Measurements from ENCODE around the gene CRMP1. TPM values are rescaled to one million over a fixed set of nuclear protein-coding genes. Genes with fewer than 3 reads are reported as not detected.

CRMP1 gene
- total RNA-seq, 2 donors from 2014 or later, result 1.8 TPM; not detected in 1

DNA sequence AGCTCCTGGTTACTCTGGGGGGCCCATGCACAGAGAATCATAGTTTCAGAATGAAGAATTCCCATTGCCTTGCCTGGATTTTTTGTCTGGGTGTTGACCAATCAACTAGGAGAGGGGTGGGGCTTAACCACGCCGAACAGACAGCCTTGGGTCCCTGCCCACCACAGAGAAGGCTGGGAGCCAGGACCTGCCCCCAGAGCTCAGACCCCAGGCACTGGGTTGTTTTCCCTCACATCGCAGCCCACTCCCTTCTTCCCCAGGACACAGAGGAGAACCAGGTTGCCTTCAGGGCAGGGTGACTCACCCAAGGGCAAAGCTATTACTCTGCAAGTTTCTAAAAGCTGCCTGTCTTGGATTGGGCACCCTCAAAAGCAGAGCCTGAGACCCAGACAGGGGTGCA, 23.3 kb upstream of the CRMP1 start:
- Histone ChIP-seq H3K36me3 (no peaks in the 10 kb centered on the region), H3K9me3 (no peaks in the 10 kb centered on the region), H3K27ac (no peak overlapping the region), H3K4me1 (ENCODE audit: control insufficient read depth in 1 of 2, low read depth in 2 of 2) (no peaks in the 10 kb centered on the region), H3K4me3 (no peak overlapping the region), H3K27me3 (replicated peaks; ENCODE audit: insufficient read depth) (no peaks in the 10 kb centered on the region)
- ATAC-seq (ENCODE audit: insufficient number of reproducible peaks, low FRiP score, low read depth), result no peak
- no peak for DNase-seq (ENCODE audit: low spot score)
- TF ChIP-seq, protein P1, sequence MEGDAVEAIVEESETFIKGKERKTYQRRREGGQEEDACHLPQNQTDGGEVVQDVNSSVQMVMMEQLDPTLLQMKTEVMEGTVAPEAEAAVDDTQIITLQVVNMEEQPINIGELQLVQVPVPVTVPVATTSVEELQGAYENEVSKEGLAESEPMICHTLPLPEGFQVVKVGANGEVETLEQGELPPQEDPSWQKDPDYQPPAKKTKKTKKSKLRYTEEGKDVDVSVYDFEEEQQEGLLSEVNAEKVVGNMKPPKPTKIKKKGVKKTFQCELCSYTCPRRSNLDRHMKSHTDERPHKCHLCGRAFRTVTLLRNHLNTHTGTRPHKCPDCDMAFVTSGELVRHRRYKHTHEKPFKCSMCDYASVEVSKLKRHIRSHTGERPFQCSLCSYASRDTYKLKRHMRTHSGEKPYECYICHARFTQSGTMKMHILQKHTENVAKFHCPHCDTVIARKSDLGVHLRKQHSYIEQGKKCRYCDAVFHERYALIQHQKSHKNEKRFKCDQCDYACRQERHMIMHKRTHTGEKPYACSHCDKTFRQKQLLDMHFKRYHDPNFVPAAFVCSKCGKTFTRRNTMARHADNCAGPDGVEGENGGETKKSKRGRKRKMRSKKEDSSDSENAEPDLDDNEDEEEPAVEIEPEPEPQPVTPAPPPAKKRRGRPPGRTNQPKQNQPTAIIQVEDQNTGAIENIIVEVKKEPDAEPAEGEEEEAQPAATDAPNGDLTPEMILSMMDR (IDR thresholded peaks at IDR 0.05), result no peak

DNA sequence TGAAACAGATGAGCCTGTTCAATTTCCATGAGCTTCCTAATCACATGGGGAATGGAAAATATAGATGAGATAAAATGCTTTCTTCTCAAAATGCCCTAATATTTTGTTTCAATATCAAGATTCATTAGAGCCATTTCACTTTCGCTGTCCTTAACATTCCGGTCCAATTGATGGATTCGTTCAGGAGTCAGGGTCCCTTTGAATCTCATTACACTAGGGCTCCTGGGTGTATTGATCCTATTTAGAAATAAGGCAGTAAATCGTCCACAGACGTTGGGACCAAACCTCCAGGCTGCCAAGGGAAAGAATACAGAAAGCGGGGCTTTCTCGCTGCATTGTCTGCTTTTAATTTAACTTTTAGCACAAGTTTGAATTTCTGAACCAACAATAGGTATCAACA, 20.6 kb upstream of the CRMP1 start:
- Histone ChIP-seq H3K27me3 (replicated peaks; ENCODE audit: insufficient read depth) (no peaks in the 10 kb centered on the region), H3K4me3 (no peak overlapping the region), H3K27ac (no peak overlapping the region), H3K9me3 (no peaks in the 10 kb centered on the region), H3K36me3 (no peaks in the 10 kb centered on the region), H3K4me1 (ENCODE audit: control insufficient read depth in 1 of 2, low read depth in 2 of 2) (no peaks in the 10 kb centered on the region)
- DNase-seq (ENCODE audit: low spot score) (no peak), ATAC-seq (ENCODE audit: insufficient number of reproducible peaks, low FRiP score, low read depth) (no peak)
- TF ChIP-seq, protein P1 (IDR thresholded peaks at IDR 0.05), result no peak

DNA sequence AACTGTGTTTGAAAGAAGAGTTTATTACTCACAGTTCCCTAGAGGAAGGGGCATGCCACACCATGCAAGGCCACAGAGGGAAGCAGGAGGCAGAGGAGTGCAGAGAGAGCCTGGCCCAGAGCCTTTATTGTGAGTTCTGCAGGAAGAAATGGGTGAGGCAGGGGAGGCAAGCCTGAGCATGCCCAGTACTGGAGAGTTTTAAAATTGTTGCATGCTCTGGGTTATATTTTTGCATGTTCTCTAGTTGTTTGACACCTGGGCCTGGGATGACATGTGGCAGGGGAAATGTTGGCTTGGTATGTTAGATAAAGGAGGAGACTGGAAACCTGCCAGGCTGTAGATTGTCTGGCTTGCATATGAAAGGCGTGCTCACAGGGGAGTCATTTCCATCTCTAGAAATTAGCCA, 19.7 kb upstream of the CRMP1 start:
- H3K9me3 ChIP-seq, result no peaks in the 10 kb centered on the region
- H3K4me3 ChIP-seq, result no peak overlapping the region
- no peaks in the 10 kb centered on the region for H3K36me3 ChIP-seq
- DNase-seq (ENCODE audit: low spot score) (no peak), ATAC-seq (ENCODE audit: insufficient number of reproducible peaks, low FRiP score, low read depth) (no peak)
- no peaks in the 10 kb centered on the region for H3K27me3 ChIP-seq (replicated peaks; ENCODE audit: insufficient read depth)
- TF ChIP-seq, protein P1 (IDR thresholded peaks at IDR 0.05), result no peak
- no peak overlapping the region for H3K27ac ChIP-seq
- H3K4me1 ChIP-seq (ENCODE audit: control insufficient read depth in 1 of 2, low read depth in 2 of 2), result no peaks in the 10 kb centered on the region

DNA sequence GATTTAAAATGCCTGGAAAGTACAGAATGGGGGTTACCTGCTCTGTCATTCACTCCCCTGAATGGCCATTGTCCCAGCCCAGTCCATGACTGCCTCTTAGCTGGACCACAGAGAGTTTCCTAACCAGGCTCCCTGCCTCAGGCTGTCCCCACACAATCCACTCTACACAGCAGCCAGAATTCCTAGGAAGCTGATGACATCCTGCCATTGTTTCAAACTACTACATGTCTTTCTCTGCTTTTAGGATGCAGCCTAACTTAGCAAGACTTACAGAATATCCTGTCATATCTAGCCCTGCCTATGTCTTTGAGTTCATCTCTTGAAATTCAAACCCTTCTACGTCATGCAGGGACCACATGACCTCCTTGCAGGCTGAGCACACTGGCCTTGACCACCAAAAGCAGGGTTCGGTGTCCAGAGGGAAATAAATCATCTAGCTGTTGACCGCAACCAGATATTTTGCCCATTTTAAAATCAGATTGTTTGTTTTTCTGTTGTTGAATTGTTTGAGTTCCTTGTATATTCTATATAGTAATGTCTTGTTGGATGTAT, 16.1 kb upstream of the CRMP1 start:
- no peak for DNase-seq (ENCODE audit: low spot score)
- no peaks in the 10 kb centered on the region for H3K9me3 ChIP-seq
- no peaks in the 10 kb centered on the region for H3K4me1 ChIP-seq (ENCODE audit: control insufficient read depth in 1 of 2, low read depth in 2 of 2)
- ATAC-seq (ENCODE audit: insufficient number of reproducible peaks, low FRiP score, low read depth), result no peak
- no peak overlapping the region for H3K27ac ChIP-seq
- TF ChIP-seq, protein P1 (IDR thresholded peaks at IDR 0.05), result no peak
- no peaks in the 10 kb centered on the region for H3K36me3 ChIP-seq
- H3K4me3 ChIP-seq, result no peak overlapping the region
- H3K27me3 ChIP-seq (replicated peaks; ENCODE audit: insufficient read depth), result no peaks in the 10 kb centered on the region

DNA sequence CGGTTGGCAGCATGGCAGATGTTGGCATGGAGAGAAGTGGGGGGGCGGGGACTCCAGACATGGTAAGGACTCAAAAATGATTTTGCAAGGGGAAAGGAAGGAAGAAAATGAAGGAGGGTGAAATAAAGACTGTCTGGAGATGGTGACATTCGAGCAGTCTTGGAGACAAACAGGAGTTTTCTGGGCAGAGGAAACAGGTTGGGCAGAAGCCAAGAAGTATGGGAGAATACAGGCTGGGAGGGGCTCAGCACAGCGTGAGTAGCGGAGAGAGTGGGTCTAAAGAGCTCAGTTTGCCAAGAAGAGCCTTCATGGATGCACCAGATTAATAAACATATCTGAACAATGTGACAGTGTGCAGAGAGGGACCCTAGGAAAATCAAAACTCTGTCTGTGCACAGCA, 13.3 kb upstream of the CRMP1 start:
- DNase-seq (ENCODE audit: low spot score), result no peak

More for the DNA sequence above, 13.3 kb upstream of the CRMP1 start:
- TF ChIP-seq, protein P1 (IDR thresholded peaks at IDR 0.05), result no peak
- H3K4me1 ChIP-seq (ENCODE audit: control insufficient read depth in 1 of 2, low read depth in 2 of 2), result no peaks in the 10 kb centered on the region
- no peak for ATAC-seq (ENCODE audit: insufficient number of reproducible peaks, low FRiP score, low read depth)
- no peak overlapping the region for H3K4me3 ChIP-seq
- H3K27ac ChIP-seq, result no peak overlapping the region
- H3K27me3 ChIP-seq (replicated peaks; ENCODE audit: insufficient read depth), result no peaks in the 10 kb centered on the region
- no peaks in the 10 kb centered on the region for H3K9me3 ChIP-seq
- H3K36me3 ChIP-seq, result no peaks in the 10 kb centered on the region

Measured in thoracic aorta (tissue), 2 donors.